HG02678 (cell line): ENCODE results near the gene MKLN1.
"Not testable (repeated sequence)": the region's sequence is repeated elsewhere in the genome, so short reads cannot be mapped to it uniquely, and the experiment has no call there.

Source experiments
- ATAC-seq: cut with Tn5 transposase; IDR thresholded peaks from one replicate; pipeline ENCODE4 v1.9.1; 2021; ENCODE audit warnings: mild to moderate bottlenecking, moderate library complexity; ENCODE audit not compliant: unreplicated experiment

Gene MKLN1

GRCh38 chr7:131307627-131308026, 20.0 kb upstream of the MKLN1 start:
- ATAC-seq, result no peak

GRCh38 chr7:131312838-131313237, 14.8 kb upstream of the MKLN1 start:
- ATAC-seq, result no peak

- no peak for ATAC-seq
Measured at GRCh38 chr7:131320603-131321002, 7.1 kb upstream of the MKLN1 start.

- ATAC-seq, result no peak
Measured at GRCh38 chr7:131321656-131322055, 6.0 kb upstream of the MKLN1 start.

- ATAC-seq, result no peak
Measured at GRCh38 chr7:131322061-131322460, 5.6 kb upstream of the MKLN1 start.

GRCh38 chr7:131322861-131323260, 4.8 kb upstream of the MKLN1 start:
- no peak for ATAC-seq

- ATAC-seq, result no peak
Measured at GRCh38 chr7:131325179-131325840, 2.4 kb upstream of the MKLN1 start.

GRCh38 chr7:131326576-131326975, 1.1 kb upstream of the MKLN1 start:
- ATAC-seq, result no peak

GRCh38 chr7:131327049-131327625, 539 bp upstream of the MKLN1 start:
- ATAC-seq, result peak; percentile 11

- no peak for ATAC-seq
Measured at GRCh38 chr7:131328377-131329175, 900 bp downstream of the MKLN1 start.

GRCh38 chr7:131329176-131329570, 1.5 kb downstream of the MKLN1 start:
- ATAC-seq, result no peak

GRCh38 chr7:131330299-131330698, 2.6 kb downstream of the MKLN1 start:
- no peak for ATAC-seq

GRCh38 chr7:131331806-131332205, 4.1 kb downstream of the MKLN1 start:
- no peak for ATAC-seq

- not testable (repeated sequence) for ATAC-seq
Measured at GRCh38 chr7:131332729-131333128, 5.1 kb downstream of the MKLN1 start.

GRCh38 chr7:131335639-131336381, 8.1 kb downstream of the MKLN1 start:
- no peak for ATAC-seq

GRCh38 chr7:131336956-131337355, 9.3 kb downstream of the MKLN1 start:
- ATAC-seq, result no peak

- no peak for ATAC-seq
Measured at GRCh38 chr7:131338173-131338572, 10.5 kb downstream of the MKLN1 start.

GRCh38 chr7:131338691-131339390, 11.2 kb downstream of the MKLN1 start:
- no peak for ATAC-seq

GRCh38 chr7:131341690-131342089, 14.0 kb downstream of the MKLN1 start:
- ATAC-seq, result no peak

GRCh38 chr7:131342864-131343442, 15.3 kb downstream of the MKLN1 start:
- ATAC-seq, result no peak
